NCI-H526 treated with DMSO at 0.1 percent for 48 hours (cell line): ENCODE results near the gene PTPRZ1.

Source experiments
- DNase-seq: peaks from one replicate; lab custom pipeline; 2025; lab: John Stamatoyannopoulos, UW

Gene PTPRZ1

GRCh38 chr7:121954803-121955202, 81.8 kb downstream of the PTPRZ1 start:
- DNase-seq = no peak

DNA sequence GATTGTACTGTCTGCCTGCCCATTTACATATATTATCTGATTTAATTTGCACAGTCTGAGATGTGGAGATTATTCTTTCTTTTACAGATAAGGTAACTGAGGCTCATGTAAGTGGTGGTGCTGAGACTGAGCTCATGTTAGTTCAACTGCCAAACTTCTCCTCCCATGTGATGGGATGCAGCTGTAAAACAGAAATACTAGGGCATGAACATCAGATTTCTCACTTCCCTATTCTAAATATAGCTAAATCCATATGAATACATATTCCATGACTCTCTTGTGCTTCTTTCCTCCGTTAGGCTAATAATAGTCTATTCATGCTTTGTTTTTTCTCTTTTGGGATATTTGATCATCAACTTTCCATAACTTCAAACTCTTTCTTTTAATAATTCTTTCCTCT, 84.7 kb downstream of the PTPRZ1 start:
- DNase-seq = no peak

DNA sequence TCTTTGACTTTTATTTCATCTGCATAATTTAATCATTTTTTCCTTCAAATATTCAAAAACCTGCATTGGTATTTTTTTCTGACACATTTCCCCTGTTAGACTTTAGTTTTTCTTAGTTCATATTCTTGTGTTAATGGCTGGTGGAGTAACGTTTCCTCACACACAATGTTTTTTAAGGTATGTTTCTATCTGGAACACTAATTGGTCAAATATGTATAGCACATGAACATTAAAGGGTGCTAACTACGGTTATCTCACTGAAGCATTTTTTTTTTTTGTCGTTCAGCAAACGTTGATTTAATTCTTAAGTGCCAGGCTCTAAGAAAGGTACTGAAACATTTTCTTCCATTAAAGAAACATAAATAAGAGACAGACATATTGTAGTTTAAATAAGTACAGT, 87.7 kb downstream of the PTPRZ1 start:
- DNase-seq = no peak

- DNase-seq = peak; percentile 46
These were observed 88.3 kb downstream of the PTPRZ1 start for GRCh38 chr7:121961089-121961867.

GRCh38 chr7:121966276-121966934, 93.4 kb downstream of the PTPRZ1 start:
- DNase-seq = no peak

DNA sequence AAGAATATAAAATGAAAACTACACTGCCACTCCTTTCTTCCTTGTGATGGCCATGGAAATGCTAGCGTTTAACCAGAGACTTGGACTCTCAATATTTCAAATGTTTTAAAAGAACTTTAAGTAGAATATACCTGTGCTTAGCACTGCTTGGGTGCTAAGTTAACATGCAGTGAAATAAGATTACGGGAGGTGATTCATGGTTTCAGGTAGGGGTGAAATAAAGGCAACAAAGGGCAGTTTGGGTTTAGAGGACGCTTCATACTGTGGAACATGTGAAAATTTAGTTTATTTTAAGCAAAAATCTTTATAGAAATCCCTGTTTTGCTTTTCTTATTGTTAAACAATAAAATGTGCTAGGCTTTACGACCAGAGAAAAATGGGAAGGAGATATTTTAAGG, 94.0 kb downstream of the PTPRZ1 start:
- DNase-seq = no peak

GRCh38 chr7:121985476-121986030, 112.6 kb downstream of the PTPRZ1 start:
- DNase-seq = no peak

- no peak for DNase-seq
These were observed 119.1 kb downstream of the PTPRZ1 start for GRCh38 chr7:121992068-121992467.

DNA sequence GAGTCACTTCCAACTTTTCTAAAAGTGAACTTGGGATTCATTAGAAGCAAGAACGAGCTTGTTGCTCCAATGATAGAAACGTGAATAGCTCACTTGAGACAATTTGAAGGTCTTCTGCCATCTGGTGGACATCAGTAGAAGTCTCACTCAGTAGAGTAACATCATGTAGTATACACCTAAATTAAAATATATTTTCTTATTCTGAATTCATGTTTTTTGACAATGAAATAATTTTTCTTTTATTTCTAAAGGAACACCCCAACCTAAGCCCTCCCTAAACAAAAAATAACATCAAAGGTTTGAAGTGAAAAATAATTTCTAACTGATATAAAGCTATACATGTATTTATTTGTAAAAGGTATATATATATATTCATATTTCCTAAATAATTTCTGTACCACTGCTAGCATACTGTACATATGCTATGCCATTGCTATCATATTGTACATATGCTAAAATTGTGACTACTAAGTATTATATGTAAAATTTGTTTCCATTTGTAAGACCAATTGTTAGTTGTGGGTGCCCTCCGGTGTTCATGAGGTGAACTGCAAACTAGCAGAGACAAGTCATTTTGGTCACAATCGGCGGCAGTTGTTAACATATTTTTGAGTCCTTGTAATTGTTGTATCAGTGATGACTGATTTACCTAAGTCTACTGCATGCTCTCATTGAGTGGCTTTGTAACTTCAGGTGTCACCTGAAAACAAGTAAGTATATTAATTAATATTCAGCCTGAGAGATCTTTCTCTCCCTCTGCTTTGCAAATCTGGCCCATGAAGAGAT, 121.9 kb downstream of the PTPRZ1 start:
- peak; percentile 74 for DNase-seq

DNA sequence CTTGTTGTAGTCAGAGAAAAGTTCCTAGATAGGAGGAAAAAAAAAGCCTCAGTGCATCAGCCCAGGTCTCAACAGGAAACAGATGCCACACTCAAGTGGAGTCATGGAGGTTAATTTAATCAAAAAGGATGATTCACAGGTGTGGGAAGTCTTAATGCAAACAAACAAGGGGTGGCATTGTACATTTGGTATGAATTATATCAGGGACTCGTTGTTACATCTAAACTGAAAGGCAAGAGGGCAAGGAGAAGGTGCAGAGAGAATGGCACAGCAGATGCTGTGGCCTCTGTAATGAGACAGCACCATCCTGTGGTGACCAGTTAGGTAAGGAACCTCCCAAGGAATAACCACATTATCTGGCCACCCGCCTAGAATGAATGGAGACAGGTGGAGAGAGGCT, 133.7 kb downstream of the PTPRZ1 start:
- no peak for DNase-seq

GRCh38 chr7:122010116-122010515, 137.2 kb downstream of the PTPRZ1 start:
- no peak for DNase-seq

- no peak for DNase-seq
These were observed 140.1 kb downstream of the PTPRZ1 start for GRCh38 chr7:122013065-122013464.

GRCh38 chr7:122013630-122014029, 140.7 kb downstream of the PTPRZ1 start:
- DNase-seq = no peak

- DNase-seq = no peak
These were observed 141.7 kb downstream of the PTPRZ1 start for GRCh38 chr7:122014697-122015096.

DNA sequence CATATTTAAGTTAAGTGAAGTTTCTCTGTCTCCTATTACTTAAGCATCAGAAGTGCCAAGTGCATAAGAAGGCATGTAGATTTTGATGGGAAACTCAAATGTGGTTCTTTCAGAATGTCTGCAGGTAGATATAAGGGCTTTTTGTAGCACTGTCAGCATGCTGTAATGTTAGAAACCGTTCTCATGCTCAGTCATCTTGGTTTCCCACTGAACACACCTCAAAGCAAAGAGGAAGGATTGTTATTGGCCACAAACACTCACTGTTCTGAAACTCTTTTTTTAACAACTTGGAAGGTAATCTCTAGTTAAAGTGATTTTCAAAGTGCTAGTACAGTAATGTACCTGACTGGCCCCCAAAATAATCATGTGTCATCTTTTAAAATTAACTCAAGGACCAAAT, 145.1 kb downstream of the PTPRZ1 start:
- DNase-seq = no peak

DNA sequence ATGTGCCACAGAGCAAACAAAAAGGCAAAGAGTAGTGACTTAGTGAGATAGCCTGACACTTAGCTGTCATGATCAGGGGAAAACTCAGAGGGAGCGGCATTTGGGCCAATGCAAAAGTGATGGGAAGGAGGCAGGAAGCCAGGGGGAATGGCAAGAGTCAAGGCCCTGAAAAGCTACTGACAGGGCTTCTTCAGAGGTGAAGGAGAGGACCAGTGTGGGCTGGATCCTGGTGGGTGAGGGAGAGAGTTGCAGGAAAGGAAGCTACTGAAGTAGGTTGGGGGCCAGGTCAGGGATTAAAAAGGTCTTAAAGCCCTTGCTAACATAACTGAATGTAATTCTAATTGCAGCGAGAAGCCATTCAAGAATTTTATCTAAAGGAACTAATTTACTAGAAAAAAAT, 154.1 kb downstream of the PTPRZ1 start:
- no peak for DNase-seq

- no peak for DNase-seq
These were observed 160.7 kb downstream of the PTPRZ1 start for GRCh38 chr7:122033641-122034040.

GRCh38 chr7:122035876-122036275, 162.9 kb downstream of the PTPRZ1 start:
- DNase-seq = no peak

- DNase-seq = no peak
These were observed 165.2 kb downstream of the PTPRZ1 start for GRCh38 chr7:122038134-122038533.

GRCh38 chr7:122038904-122039303, 165.9 kb downstream of the PTPRZ1 start:
- DNase-seq = no peak

DNA sequence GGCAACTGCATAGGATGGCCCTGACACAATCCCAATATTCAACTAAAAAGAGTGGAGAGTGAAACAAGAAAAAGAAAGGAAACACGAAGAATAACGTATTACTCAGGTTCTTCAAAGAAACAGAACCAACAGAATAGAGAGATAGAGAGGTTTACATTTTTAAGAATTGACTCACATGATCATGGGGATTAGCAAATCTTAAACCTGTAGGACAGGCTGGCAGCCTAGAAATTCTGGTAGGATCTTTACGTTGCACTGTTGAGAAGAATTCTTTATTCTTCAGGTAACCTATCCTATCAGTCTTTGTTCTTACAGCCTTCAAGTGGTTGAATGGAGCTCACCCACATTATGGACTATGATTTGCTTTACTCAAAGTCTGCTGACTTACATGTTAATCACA, 167.2 kb downstream of the PTPRZ1 start:
- no peak for DNase-seq

DNA sequence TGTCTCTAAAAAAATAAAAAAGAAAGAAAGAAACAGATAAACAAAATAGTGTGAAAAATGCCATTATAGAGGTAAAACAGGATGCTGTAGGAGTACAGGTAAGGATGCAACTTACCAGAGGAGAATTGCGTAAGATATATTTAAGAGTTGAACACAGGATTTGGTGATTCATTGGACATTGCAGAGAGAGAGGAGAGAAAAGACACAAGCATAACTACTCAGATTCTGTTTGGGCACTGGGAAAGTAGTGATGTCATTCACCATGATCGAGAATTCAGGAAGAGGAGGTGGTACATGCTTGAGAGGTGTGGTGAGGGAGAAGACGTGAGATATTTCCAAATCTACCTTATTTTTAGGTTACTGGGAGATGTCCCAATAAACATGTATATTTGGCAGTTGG, 173.4 kb downstream of the PTPRZ1 start:
- no peak for DNase-seq

DNA sequence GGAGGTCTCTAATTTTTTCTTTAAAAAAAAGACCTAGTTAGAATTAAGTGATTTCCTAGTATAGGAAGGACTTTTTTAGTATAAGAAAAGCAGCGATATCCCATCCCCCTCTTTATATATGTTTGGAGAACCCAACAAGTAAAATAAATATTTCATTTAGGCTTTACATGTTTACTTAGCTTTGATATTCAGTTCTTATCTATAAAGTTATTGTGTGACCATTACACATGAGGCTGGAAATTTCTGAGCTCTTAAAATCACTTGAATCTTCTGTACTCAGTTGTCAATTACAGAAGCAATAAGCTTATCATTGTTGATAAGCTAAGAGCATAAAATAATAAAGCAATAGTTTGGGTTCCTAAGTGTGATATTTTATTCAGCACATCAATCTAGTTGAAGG, 181.4 kb downstream of the PTPRZ1 start:
- no peak for DNase-seq
